Smooth muscle cell of trachea (primary cell): ENCODE data around the gene CHML. TPM values are rescaled to one million over a fixed set of nuclear protein-coding genes. Genes with fewer than 3 reads are reported as not detected.

Experiments used
- total RNA-seq: library from RNA; depleted of rRNA; stranded (reverse); fragments of >200 nt; gene quantifications from 2 replicates; pipeline ENCODE4 v1.2.1, GENCODE V29; 2014

CHML gene, protein sequence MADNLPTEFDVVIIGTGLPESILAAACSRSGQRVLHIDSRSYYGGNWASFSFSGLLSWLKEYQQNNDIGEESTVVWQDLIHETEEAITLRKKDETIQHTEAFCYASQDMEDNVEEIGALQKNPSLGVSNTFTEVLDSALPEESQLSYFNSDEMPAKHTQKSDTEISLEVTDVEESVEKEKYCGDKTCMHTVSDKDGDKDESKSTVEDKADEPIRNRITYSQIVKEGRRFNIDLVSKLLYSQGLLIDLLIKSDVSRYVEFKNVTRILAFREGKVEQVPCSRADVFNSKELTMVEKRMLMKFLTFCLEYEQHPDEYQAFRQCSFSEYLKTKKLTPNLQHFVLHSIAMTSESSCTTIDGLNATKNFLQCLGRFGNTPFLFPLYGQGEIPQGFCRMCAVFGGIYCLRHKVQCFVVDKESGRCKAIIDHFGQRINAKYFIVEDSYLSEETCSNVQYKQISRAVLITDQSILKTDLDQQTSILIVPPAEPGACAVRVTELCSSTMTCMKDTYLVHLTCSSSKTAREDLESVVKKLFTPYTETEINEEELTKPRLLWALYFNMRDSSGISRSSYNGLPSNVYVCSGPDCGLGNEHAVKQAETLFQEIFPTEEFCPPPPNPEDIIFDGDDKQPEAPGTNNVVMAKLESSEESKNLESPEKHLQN
- total RNA-seq: 8.6 and 12.5 TPM in 2 replicates

DNA sequence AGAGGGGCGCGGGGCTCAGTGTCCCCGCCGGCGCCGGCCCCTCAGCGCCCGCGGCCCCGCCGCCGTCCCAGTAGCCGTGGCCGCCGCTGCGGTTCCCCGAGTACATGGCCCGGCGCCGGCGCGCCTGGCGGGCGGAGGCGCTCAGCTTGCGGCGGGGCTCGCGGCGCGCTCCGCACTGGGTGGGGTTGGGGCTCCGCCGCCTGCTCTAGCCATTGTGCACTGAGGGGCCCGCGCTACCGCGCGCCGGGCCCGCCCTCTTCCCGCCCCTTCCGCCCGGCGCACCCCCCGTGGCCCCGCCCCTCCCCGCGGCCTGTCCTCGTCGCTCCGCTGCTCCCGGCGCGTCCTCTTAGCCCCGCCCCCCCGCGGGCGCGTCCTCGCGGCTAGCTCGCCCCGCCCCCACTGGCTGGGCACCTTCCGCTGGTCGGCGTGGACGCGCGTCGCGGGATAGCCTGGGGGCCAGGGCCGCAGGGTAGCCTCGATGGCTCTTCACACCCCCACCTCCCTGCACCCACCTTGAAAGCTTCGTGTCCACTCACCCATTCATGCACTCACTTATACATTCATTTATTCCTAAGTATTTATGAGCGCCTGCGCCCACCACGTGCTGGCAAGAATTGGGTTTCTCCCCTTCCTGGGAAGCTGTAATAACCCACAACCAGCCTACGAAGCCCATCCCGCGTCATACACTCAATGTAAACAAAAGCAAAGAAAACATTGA, at the start of gene CHML, which contains the start of gene OPN3:
CHML (minus strand) TSS at position 221 of the 718 bp plus-strand sequence. CDS start 4,603 bp downstream, outside the sequence.
OPN3 (minus strand) TSS at position 221 of the 718 bp plus-strand sequence; CDS start at position 106, 115 bp downstream.

DNA sequence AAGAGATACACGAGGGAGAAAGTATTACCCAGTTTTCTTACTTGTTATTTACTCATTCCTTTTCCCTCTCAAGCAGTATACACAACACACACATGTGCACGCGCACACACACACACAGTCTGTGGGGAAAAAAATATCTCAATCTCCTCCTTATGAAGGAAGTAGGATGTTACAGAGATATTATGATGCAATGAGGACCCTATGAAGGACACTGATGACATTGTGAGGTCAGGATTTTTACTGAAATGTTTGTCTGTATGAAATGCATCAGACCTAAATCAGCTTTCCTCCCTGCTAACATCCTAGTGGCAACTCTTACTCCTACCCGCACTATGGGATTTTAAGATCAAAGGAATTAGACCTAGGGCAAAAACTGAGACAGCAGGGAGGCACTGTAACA, 11.8 kb upstream of the CHML start, which contains the start of gene WDR64:
WDR64 (plus strand) TSS at position 270 of the 400 bp plus-strand sequence. CDS start 204 bp downstream, outside the sequence.

Other genes starting within 250 kb of the CHML start
- gene FH, start 120.6 kb downstream of the CHML start, total RNA-seq: 91.5 and 162 TPM in 2 replicates
- 0.17 TPM in 1 of 2 replicates, not detected in the other for gene KMO, start 108.0 kb downstream of the CHML start, total RNA-seq
- gene OPN3, start within 50 bp of the CHML start, total RNA-seq: 11.1 and 21.2 TPM in 2 replicates
- gene WDR64, start 11.9 kb upstream of the CHML start, total RNA-seq: not detected in 2 replicates
- gene EXO1, start 207.8 kb upstream of the CHML start, total RNA-seq: 2.0 and 14.7 TPM in 2 replicates